Measurements from ENCODE around the gene GRIK4.

GRIK4 gene

DNA sequence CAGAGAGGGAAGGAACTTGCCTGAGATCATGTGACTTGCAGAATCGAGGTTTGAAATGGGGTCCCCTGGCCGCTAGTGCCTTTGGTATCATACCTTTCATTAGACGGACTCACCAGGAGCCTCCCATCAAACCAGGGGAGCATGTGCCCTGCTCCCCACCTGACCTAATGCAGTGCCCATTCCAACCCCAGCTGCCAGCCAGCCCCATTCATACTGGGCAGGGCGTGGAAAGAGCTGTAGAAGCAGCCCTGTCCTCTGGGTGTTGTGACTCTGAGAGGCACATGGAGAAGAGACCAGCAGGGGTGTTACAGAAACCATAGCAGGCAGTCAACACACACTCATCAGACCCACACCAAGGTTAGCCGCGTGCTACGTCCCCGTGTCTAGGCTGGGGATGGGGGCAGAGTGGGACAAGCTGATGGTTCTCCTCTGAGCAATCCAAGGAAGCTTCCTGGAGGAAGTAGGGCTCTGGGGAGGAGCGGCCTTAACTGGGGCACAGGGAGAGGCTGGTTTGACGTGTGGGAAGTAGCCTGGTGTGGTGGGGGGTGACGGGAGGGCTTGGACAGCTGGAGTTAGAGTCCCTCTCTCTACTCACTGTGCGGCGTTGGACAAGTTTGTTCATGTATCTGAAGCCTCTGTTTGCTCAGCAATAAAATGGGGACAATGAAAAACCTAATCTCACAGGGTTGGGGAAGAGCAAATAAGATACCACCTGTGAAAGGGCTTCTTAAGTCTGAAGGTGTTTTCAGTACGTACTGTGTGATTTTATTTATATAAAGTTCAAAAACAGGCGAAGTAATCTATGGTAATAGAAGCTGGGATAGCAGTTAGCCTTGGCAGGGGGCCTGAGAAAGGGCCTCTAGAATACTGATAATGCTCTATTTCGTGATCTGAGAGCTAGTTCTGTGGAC, 14.0 kb downstream of the GRIK4 start:
- DNase-seq = no peak

DNA sequence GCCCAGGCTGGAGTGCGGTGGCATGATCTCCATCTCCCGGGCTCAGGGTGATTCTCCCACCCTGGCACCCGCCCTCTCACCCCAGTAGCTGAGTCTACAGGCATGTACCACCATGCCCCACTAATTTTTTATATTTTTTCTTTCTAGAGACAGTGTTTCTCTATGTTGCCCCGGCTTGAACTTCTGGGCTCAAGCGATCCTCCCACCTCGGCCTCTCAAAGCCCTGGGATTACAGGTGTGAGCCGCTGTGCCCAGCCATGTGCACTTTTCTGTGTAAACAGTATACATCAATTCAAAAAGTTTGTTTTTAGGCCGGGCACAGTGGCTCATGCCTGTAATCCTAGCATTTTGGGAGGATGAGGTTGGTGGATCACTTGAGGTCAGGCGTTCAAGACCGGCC, 14.7 kb downstream of the GRIK4 start:
- DNase-seq = no peak

DNA sequence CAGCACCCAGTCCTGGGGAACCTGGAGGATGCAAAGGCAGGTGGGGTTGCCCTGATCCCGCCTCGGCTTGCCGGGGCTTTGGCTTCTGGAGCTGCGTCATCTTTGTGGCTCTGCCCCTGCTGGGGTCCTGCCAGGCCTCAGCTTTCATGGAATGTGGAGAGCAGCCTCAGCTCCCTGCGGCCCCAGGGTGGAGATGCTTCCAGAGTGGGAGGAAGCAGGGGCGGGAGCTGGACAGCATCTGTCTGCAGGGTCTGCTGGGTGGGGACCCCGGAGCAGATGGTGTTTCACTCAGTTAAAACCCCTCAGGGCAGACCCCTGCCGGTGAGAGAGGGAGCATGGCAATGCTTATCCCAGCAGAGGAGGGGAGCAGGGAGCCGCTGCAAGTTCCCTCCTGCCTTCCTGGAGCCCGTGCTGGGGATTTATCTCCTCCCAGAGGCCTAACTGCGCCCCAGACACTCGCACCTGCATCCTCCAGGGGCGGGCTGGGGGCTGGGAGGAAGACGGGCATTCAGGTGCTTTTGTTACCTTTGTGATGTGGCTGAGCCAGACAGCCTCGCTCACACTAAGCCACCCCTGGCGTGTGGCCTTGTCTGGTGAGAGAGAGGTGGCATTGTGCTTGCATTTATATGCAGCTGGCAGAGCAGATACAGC, 15.7 kb downstream of the GRIK4 start:
- DNase-seq = no peak

DNA sequence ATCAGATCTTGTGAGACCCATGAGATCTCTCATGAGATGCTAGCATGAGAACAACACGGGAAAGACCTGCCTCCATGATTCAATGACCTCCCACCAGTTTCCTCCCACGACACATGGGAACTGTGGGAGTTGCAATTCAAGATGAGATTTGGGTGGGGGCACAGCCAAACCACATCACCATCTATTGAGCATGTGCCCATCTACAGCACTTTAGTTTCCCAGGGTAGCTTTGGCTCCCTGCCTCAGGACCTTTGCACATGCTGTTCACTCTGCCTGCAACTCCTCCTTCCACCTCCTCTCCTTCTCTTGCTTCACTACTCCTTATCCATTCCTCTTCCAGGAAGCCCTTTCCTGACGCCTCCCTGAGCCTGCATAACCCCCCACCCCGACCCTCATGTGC, 17.2 kb downstream of the GRIK4 start:
- DNase-seq = no peak

DNA sequence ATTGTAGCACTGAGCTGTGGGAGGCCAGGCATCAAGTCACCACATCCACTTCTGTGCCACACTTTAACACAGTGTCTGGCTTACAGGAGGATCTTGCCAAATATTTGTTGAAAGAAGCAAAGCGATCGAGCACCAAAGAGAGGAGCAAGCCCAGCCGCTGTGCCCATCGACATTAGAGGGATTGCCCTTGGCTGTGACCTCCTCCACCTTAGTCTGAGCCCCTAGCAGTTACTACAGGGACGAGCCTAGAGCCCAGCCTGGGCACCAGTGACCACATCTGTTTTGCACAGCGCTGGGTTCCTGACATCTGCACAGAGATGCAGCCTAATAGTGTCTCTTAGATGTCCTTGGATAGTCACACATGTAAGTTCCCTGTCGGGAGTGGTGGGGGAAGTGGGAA, 17.7 kb downstream of the GRIK4 start:
- no peak for DNase-seq

DNA sequence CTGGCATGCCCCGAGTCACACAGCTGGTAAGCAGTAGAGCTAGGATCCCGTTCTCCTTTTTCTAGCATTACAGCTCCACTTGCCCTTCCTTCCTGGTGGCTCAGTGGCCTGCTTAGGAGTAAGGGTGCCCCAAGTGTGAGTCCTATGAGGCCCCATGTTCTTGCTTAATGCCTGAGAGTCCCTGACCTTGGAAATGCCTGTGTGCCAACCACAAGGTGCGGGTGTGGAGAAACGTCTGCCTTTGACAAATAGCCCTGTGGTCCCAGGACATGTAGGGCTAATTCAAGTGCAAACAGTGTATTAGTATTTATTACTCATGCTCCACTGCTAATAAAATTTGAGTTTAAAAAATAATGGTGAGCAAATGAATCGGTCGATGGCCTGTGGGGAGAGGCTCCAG, 18.4 kb downstream of the GRIK4 start:
- DNase-seq = no peak

DNA sequence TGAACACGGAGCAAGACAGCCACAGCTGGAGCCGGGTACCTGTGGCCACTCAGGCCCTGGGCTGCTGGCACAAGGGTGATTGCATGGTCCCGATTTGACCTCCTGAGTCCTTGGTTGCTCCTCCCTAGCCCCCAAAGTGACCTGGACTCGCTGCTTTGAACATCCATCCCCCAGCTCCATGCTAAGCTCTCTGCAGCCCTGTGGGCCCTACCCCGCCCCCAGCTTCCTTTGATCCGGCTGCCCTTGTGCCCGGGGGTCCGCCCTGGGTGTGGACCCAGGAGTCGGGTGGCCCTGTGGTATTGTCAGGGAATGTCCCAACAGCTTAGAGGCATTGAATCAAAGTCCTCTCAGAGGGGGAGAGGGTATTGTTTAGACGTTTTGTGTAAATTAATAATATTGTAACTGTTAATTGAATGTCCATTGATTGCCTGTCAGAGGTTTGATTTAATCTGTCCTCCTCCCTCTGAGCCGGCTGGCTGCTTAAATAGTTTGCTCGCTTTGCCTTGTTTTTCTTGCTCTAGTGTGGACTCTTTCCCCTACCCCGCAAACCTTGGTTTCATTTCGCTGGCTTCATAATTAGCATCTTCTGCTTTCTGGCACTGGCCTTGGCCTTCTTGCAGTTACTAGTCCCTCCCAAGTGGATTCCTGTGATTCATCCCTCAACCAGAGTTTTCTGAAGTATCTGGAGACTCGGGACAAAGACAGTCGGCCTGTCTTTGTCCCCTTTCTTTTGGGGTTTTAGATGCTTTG, 20.7 kb downstream of the GRIK4 start:
- no peak for DNase-seq

DNA sequence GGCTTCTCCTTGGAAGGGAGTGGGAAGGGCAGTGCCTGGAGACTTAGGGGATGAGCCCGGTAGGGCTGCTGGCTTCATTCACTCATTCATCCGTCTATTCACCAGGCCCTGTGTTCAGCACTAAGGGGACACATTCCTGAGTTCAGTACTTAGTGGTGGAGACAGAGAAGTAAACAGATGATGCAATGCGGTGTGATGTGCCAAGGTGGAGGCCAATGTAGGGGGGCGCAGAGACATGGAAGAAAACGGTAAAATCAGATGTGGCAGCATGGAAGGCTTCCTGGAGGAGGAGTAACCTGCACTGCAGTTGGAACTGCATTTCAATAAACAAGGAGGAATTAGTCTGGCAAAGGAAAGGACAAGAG, 21.3 kb downstream of the GRIK4 start:
- no peak for DNase-seq

DNA sequence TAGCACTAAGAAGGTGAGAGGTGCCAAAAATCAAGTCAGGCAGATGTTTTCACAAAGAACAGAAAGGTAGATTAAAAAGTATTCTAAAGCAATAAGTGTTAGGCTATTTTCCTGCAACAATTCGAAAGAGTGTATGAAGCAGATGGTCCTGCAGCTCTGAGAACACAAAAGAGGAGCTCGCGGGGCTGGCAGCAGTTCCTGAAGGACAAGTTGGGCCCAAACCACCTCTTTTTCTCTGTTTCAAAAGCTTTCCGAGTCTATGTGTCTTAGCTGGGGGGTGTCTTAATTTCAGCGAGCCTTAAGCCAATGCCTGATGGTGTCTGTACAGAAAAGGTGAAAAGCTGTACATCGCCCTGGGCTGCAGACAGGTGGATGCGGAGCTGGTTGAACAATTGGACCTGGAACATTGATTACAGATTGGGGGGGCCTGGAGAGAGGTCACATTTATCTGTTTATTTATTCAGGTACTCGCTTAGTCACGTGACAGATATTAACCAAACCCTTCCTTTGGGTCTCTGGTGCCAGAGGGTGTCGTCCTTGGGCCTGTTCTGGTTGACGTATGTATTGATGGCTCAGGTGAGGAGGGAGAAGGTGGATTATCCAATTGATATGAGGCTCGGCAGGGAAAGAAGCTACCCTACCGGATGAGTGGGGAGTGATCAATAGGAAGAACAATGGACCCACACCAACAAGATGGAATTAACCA, 24.7 kb downstream of the GRIK4 start:
- DNase-seq = no peak

DNA sequence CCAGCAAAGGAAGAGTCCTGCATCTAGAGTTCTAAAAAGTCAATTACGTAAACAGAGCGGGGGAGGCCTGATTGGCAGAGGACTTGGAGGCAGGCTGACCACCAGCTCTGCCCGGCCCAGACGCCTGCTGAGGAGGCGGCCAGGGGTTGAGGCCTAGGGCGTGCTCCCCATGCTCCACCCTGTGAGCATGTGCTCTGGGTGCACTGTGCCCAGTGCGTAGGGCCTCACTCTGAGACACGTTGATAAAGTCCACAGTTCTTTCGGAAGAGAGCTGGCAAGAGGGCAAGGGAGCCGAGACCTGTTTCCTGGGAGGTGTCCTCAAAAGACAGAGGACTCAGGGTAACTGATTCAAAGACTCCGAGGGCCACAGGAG, 25.2 kb downstream of the GRIK4 start:
- DNase-seq = no peak

DNA sequence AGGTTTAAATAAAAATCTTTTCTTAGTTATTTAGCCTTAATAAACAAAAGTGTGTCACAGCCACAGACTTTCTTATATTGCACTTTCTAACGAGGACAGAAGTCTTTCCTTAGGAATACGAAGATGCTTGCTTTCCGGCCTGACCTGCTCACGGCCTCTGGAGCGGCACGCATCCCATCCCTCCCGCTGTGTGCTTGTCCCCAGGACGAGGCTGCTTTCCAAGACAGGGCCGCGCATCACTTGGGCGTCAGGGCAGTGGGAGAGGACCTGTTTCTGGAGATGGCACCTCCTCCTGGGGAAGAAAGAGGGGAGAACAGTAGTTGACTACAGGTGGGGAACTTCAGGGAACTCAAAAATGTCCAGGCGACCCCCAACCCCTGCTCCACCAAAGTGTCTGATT, 26.4 kb downstream of the GRIK4 start:
- no peak for DNase-seq

DNA sequence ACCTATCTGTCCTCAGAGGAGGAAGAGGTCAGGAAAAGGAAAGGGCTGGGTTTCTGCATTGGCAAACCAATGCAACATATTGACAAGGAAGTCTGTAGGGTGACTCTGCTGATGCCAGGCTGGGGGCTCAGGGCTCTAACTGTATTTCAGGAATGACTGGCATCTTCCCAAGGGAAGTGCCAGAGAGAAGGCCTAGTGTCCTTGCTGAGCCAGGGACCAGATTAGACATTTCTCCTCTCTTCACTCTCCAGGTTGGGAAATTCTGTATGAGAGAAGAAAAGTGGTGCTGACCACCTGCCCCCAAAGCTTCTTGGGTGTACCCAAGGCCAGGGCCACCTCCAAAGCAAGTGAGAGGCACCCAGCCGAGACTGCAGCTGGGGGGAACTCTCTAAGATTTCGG, 27.2 kb downstream of the GRIK4 start:
- DNase-seq = no peak

DNA sequence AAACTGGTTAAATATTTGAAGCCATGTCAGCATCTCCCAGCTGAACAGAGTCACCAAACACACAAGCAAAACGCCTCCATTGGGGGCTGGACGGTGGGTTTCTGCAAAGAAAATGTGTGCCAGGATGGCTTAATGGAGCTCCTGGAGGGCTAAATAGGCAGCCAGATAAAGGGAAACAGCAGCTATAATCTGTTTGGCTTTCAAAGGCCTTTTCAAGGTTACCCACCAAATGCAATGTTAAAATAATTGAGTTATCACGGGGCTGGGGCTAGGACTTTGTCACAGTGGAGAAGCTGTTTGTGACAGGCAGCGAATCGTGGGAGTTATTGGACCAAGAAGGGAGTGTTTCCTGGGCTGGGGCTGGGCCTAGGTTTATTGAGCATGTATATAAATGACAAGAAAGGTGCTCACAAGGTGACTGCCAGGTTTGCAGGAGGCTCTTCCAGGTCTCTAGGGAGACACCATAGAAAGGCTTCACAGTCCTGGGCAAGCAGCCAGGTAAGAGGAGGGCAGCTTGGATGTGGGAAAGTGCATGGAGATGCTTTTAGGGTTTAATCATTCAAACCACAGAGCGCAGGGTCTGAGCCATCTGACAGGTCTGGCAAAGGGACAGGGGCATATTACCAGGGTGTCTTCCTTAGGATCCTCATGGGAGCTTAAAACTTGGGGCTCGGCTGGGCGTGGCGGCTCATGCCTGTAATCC, 28.3 kb downstream of the GRIK4 start:
- no peak for DNase-seq

DNA sequence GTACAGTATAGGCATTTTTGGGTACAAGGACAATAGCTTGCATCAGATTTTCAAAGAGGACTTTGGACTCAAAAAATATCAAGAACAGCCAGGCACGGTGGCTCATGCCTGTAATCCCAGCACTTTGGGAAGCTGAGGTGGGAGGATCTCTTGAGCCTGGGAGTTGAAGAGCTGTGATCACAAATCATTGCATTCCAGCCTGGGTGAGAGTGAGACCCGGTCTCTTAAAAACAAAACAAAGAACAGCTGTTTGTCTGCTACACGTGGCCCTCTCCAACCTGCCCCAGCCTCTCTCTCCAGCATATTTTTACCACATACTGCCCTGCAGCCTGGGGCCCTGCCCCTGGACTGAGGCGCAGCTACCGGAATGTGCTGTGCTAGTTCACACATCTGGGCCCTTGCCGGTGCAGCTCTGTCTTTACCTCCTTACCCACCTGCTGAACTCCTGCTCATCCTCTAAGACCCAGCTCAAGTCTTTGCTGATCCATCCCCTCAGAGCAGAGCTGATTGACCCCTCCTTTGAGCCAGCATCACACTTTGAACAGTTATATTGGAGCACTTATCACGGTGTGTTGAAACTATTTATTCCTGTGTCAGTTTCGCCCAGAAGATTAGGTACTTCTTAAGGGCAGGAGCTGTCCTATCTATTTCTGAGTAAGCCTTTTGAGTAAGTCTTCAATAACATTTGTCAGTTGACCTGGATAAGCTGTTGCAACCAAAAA, 29.4 kb downstream of the GRIK4 start:
- no peak for DNase-seq

DNA sequence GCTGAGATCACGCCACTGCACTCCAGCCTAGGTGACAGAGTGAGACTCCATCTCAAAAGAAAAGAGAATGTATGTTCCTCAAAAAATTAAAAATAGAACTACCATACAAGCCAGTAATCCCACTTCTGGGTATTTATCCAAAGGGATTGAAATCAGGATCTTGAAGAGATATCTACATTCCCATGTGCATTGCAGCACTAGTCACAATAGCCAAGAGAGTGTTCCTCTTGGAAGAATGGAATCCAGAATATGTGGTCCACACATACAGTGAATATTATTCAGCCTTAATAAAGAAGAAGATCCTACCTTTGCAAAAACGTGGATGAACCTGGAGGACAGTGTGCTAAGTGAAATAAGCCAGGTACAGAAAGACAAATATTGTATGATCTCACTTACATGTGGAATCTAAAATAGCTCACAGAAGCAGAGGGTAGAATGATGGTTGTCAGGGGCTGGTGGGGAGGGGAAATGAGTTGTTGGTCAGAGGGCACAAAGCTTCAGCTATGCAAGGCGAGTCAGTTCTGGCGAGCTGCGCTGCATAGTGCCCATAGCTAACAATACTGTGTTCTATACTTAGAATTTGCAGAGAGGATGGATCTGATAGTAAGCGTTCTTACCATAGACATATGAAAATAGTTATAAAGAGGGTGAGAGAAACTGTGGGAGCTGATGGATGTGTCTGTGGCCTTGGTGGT, 32.1 kb downstream of the GRIK4 start:
- DNase-seq = no peak

DNA sequence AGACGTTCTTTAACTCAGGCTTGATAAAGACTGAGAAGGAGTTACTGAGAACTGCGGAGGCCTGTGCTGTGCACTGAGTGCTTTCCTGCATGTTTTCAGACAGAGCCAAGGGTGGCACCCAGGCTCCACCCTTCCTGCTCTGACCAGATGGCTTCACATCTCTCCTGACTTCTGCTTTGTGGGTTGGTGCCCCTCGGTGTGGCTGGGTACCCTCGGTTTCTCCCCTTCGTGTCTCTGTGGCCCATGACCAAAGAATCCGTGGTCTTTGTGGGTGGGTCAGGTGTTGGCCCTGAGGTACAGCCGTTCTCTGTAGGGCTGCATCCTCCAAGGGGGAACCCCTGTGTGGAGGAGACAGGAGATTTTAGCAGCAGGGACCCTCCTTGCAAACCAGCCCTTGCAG, 34.3 kb downstream of the GRIK4 start:
- no peak for DNase-seq

DNA sequence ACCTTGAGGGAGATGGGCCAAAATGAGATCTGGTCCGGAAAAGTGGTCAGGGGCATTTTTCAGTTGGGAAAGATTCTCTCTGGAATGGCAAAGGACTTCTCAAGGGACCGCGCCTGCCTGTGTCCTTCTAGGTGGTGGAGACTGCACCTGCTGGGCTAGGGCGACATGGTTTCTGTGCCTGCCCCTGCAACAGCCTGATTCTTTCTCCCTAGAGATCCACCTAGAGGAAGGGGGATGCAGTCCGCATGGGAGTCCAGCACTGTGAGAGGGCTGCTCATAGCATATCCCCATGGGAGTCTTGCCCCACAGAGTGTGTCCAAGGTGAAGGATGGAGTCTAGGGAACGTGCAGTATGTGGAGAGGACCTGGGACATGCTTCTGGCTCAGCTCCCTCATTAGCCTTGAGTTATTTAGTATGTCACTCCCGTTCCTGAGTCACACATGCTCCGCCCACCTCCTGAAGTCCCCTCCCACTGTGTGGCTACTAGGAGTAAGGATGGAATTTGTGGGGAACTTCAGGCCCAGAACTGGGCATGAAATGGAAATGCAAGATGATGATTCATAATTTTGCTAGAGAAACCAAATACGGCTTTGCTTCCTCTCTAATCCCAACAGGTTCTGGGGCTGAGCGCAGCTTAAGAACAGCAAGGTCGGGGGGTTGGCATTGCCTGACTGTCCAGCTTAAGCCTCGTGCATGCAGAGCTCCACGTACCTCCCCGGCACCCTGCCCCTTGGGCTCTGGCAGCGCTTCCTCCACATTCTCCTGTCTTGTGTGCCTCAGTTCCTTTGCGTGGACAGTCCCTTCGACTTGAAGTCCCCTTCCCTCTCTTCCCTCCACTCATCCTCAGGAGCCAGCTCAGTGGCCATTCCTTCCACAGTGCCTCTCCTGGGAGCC, 35.0 kb downstream of the GRIK4 start:
- DNase-seq = no peak

DNA sequence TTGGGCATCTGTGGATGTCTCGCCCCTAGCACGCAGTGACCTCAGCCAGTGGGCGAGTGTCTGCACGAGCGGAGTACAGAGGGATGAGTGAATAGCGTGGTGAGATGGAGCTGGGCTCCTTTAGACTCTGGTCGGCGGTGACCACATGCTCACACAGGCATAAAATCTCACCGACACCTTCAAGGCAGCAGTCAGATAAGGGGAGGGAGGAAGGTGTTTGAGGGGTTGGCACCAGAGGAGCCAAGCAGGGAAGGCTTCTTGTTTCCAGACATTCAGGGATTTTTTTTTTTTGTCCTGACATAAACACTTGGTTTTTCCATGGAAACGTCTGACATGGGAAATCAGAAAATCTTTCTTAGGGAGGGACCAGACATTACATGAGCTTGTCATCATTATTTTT, 35.8 kb downstream of the GRIK4 start:
- no peak for DNase-seq

DNA sequence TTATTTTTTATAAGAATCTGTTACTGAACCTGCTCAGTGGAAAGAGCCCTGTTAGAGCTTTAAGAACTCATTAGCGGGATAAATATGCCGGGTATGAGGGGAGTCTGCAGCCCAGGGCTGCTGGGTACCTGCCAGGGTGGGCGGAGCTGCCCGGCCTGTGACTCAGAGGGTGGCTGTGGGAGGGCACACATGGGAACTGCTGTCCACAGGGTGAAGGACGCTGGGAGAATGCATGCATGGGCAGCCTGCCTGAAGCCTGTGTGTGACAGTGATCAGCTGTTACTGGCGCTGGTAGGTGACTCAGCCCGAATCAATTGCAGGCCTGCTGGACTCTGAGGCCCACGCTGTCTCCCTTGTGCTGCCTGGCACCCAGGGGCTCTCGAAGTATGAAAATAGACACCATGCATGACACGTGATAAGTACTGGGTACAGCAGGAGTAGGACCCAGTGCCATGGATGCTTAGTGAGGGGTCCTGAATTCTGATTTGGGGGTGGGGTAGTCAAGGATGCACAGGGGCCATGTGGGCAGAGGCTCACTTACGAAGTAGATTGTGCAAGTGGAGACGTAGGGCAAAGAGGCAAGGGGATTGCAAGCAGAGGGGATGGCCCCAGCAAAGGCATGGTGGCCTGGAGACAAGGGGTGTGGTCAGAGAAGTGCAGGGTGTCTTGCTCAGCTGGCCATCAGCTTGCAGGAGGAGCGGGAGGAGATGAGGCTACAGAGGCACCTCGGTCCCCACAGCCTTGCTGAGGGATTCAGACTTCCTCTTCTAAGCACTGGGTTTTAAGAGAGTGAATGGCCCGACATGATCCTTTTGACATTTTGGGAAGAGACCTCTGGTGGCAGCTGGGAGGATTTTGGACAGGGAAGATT, 36.5 kb downstream of the GRIK4 start:
- no peak for DNase-seq

All from activated CD4-positive, alpha-beta T cell treated with anti-CD3 and anti-CD28 coated beads, Interleukin-2, amount 50 U/mL, for 1 hour (primary cell).